Skin epidermis (tissue), 12 donors: ENCODE data around the gene CBY1.
"Not testable (repeated sequence)": the region's sequence is repeated elsewhere in the genome, so short reads cannot be mapped to it uniquely, and the experiment has no call there.

Experiments
- H3K27ac ChIP-seq, 21 experiments: fragments of 200-600 bp; sonication (generic) in 11 of 21; one replicate each; pipeline ENCODE4 v1.5.0; 2020; ENCODE audit warnings: mild to moderate bottlenecking in 3 of 21, inconsistent platforms in 2 of 21, moderate library complexity in 2 of 21
- H3K4me3 ChIP-seq, 7 experiments: fragments of 200-600 bp; sonication (generic) in 2 of 7; one replicate each; pipeline ENCODE4 v1.5.0; 2020; ENCODE audit warnings: inconsistent platforms in 2 of 7, mild to moderate bottlenecking in 2 of 7, moderate library complexity in 1 of 7

CBY1 gene

DNA sequence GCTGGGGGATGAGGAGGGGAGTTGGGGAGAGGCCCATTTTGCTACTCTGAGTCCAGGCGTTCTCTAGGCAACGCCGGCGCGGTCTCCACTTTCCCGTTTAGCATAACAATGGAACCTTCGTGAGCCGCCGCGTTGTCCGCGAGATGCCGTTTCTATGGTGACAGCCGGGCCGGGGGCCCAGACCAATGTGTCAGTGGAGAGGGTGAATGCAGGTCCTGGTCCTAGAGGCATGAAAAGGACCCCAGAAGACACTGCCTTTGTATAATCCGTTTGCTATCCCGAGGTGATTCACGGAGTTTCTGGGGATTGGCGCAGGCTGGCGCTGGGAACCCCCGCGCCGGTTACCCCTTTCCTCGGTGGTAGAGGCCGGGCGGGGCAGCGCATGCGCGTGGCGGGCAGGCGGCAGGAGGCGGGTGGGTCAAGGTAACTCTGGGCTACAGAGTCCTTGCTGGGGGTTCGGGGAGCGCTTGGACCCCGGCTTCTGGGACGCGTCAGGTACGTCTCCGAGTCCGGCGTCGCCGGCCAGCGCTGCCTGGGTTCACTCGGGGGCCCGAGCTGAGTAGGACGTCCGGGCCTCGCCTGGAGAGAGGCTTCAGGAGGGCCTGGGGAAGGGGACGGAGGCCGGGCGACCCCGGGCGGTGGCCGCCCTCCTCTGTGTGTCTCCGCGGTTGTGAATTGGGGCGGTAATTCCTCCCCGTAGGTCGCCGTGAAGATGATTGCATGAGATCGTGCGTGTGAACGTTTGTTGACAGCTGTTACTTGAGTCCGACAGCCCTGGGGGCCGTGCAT is at the start of gene CBY1, which contains the start of gene FAM227A:
Gene CBY1 (plus strand): TSS at position 383 of the 789 bp plus-strand sequence. CDS start 11,417 bp downstream, outside the sequence.
Gene FAM227A (minus strand): TSS at position 137 of the 789 bp plus-strand sequence. CDS start 6,224 bp downstream, outside the sequence.
- Histone ChIP-seq H3K4me3 (peak within 1 kb of the TSS; percentile 65 to 93 (median 90)), H3K27ac (peak within 1 kb of the TSS; percentile 73 to 100 (median 96))

DNA sequence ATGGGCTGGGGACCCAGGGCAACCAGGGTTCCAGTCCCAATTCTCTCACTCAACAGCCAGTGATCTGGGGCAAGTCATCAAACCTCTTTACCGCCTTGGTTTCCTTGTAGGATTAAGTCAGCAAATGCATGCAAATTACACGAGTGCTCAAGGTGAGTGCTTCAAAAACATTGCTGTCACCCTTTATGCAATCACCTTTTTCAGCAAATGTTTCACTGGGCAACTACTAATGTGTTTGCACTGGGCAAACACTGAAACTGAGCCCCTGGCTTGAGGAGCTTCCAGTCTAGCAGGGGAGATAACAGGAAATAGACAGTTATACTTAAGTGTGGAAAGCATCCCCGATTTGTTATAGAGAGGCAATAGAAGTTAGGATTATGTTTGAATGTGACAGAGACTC is 48.8 kb upstream of the CBY1 start:
- no peak overlapping the region for H3K4me3 ChIP-seq
- no peak overlapping the region for H3K27ac ChIP-seq

- Histone ChIP-seq H3K27ac (no peak overlapping the region), H3K4me3 (no peak overlapping the region)
Observed at GRCh38 chr22:38608992-38609750, 47.3 kb upstream of the CBY1 start.

DNA sequence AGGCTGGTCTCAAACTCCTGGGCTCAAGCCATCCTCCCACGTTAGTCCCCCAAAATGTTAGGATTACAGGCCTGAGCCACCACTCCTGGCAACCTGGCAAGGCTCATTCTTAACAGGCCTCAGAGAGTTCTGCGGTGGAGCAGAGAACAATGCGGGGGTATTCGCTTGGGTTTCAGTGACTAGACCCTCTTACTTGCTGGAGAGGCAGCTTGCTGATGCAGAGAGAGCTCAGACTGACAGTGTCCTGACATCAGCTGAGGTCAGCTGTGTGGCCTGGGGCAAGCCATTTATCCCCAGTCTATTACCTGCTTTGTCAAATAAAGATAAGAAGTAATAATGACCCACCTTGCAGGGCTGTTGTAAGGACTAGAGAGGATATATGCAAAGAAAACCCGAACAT is 46.2 kb upstream of the CBY1 start:
- Histone ChIP-seq H3K27ac (no peak overlapping the region), H3K4me3 (no peak overlapping the region)

GRCh38 chr22:38611559-38611958 is 44.9 kb upstream of the CBY1 start:
- Histone ChIP-seq H3K4me3 (no peak overlapping the region), H3K27ac (no peak overlapping the region)

- H3K4me3 ChIP-seq, result no peak overlapping the region
- no peak overlapping the region for H3K27ac ChIP-seq
Observed at GRCh38 chr22:38612217-38613006, 44.0 kb upstream of the CBY1 start.

DNA sequence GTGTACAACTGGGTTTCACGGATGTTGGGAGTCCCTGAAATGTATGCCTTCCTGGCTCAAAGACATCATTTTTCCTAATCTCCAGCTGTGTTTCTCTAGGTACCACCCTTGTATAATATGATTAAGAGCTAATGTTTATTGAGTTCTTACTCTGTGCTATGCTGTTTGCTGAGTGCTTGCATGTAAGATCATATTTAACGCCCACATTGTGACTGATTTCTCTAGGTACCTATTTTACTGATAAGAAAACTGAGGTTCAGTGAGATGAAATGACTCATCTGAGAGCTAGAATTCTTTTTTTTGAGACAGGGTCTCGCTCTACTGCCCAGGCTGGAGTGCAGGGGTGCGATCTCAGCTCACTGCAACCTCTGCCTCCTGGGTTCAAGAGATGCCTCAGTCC is 42.9 kb upstream of the CBY1 start:
- H3K27ac ChIP-seq, result no peak overlapping the region
- H3K4me3 ChIP-seq, result no peak overlapping the region

DNA sequence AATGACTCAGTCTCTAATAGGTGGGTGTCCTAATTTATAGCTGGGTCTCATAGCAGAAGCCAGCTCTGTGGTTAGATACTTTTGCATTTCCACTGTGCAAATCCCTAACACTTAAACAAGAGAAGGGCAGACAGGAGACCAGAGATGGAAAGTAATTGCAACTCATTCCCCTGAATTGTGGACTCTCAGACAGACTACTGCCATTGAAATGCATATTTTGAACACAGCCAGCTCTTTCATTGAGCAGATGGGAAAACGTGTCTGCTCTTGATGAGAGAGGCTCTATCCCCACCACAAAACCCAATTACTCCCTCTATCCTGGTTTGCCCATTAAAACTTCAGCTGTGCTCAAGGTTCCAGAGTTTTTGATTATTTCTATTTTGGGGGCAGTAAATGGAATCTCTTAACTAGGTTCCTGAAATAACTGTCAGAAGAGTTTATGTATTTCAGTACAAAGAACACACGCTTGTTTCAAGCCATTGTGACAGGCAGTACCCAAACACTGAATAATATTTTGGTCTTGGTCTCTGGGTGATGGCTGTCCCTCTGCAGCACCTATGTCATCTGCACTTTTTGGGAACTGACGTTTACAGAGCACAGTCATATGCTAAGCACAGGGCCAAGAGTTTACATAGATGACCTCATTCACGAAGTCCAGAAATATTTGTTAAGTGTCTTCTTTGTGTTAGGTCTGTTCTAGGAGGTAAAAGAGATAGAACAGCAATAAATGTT is 41.9 kb upstream of the CBY1 start:
- H3K27ac ChIP-seq, result no peak overlapping the region

GRCh38 chr22:38615064-38615405 is 41.4 kb upstream of the CBY1 start:
- not testable (repeated sequence) for H3K4me3 ChIP-seq, H3K27ac ChIP-seq

More for the DNA sequence above, 41.9 kb upstream of the CBY1 start:
- H3K4me3 ChIP-seq, result no peak overlapping the region

- no peak overlapping the region for H3K4me3 ChIP-seq
- H3K27ac ChIP-seq, result no peak overlapping the region
Observed at GRCh38 chr22:38618258-38618657, 38.2 kb upstream of the CBY1 start.

- Histone ChIP-seq H3K4me3 (no peak overlapping the region), H3K27ac (no peak overlapping the region)
Observed at GRCh38 chr22:38618682-38619081, 37.8 kb upstream of the CBY1 start.

- Histone ChIP-seq H3K27ac (no peak overlapping the region), H3K4me3 (no peak overlapping the region)
Observed at GRCh38 chr22:38623351-38623750, 33.1 kb upstream of the CBY1 start.

GRCh38 chr22:38628444-38628843 is 28.0 kb upstream of the CBY1 start:
- no peak overlapping the region for H3K4me3 ChIP-seq
- no peak overlapping the region for H3K27ac ChIP-seq

DNA sequence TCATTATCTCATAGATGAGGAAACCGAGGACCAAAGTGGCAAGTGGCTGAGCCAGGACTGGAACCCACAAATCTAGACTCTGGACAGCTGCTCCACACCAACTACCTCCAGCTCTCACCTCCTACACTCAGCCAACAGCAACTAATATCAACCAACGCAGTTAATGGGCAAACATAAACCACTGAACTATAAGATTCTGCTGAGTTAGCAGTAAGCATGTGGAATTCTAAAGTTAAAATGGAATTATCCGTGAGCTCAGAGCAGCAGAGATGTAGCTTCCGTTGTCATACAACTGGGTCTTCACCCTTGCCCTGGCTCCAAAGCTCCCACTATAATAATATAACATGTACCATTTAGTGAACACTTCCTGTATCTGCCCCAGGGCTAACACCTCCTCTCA is 27.3 kb upstream of the CBY1 start:
- no peak overlapping the region for H3K27ac ChIP-seq
- H3K4me3 ChIP-seq, result no peak overlapping the region

DNA sequence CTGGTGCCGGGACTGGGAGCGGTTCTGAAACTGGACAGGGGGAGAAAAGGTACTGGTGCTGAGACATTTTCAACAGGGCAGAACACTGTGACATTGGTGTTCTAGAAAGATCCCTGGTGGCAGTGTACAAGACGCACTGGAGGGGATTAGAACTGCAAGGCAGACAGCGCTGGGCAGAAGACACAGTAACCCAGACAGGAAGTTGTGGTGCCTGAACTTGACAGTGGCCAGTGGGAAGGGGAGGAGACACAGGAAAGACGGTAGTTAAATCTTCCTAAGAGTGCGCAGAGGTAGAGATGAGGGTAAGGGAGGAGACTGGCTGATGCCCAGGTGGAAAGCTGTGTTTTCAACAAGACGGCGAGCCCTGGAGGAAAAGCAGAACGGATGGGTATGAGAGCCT is 24.7 kb upstream of the CBY1 start:
- Histone ChIP-seq H3K27ac (no peak overlapping the region), H3K4me3 (no peak overlapping the region)

GRCh38 chr22:38632528-38632927 is 23.9 kb upstream of the CBY1 start:
- no peak overlapping the region for H3K27ac ChIP-seq
- no peak overlapping the region for H3K4me3 ChIP-seq

DNA sequence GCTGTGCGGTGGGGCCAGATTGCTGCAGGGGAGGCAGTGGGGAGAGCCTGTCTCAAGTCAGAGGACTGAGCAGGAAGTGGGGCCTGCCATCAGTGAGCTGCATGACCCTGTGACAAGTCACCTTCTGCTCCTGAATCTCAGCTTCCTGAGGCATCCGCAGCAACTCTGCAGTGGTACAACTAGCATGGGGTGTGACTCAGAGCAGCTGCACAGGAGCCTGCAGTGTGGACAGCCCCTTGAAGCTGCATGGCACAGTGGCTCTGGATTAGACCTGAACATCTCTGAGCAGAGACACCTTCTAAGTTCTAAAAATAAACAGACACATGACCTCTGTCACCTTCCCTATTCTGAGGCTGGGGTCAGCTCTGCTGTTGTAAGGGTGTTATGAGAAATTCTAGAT is 18.2 kb upstream of the CBY1 start:
- Histone ChIP-seq H3K4me3 (no peak overlapping the region), H3K27ac (no peak overlapping the region)

- H3K27ac ChIP-seq, result no peak overlapping the region
- H3K4me3 ChIP-seq, result no peak overlapping the region
Observed at GRCh38 chr22:38638728-38639127, 17.7 kb upstream of the CBY1 start.

DNA sequence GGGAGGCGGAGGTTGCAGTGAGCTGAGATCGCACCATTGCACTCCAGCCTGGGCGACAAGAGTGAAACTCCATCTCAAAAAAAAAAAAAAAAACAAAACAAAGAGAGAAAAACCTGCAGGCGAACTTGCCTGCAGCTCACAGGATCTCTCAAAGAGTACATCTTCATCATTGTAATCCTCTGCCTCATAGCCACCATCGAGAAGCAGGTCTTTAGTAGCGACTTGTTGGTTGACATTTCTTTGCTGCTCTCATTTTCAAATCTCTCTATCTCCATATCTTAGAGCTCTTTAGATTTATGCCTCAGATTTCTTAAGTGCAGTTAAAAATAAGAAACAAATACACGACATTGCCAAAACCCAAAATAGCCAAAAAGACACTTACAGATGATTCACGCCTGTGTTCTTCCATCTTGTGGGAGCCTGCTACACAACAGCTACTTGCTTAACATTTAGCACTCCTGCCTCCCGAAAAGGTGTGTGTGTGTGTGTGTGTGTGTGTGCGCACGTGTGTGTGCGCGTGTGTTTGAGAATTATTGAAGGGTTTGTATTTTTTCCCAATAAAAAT is 14.9 kb upstream of the CBY1 start:
- H3K27ac ChIP-seq, result peak overlapping the region in 1 of 21 experiments; percentile 30
- H3K4me3 ChIP-seq, result no peak overlapping the region
